Thyroid gland (tissue), 4 donors: ENCODE results near the gene SNX24.

ENCODE experiments used
- CTCF ChIP-seq, 6 experiments: fragments of 200-600 bp in 3 of 6; fragments of 450-650 bp in 3 of 6; sonication (generic) in 3 of 6; IDR thresholded peaks; one replicate each; pipeline ENCODE4 v1.5.1; 2016 to 2019; ENCODE audit warnings: antibody characterized with exemption in 6 of 6, mild to moderate bottlenecking in 2 of 6, inconsistent platforms in 1 of 6, moderate library complexity in 1 of 6
- POLR2A ChIP-seq, 2 donors: fragments of 450-650 bp; IDR thresholded peaks; one replicate each; pipeline ENCODE4 v1.6.1; 2017; ENCODE audit warnings: antibody characterized with exemption in 2 of 2, mild to moderate bottlenecking in 2 of 2, moderate library complexity in 1 of 2

- TF ChIP-seq CTCF (IDR thresholded peaks at IDR 0.05) = no peak
- TF ChIP-seq POLR2A (IDR thresholded peaks at IDR 0.05) = no peak
Observed at GRCh38 chr5:122885891-122886290, 40.5 kb downstream of the SNX24 start.
